HG03460 (cell line): Measurements from ENCODE around the gene DSG1.
"Not testable (repeated sequence)": the region's sequence is repeated elsewhere in the genome, so short reads cannot be mapped to it uniquely, and the experiment has no call there.

ENCODE experiments used
- ATAC-seq: cut with Tn5 transposase; IDR thresholded peaks from one replicate; pipeline ENCODE4 v1.9.1; 2021; ENCODE audit not compliant: unreplicated experiment

DSG1 gene

GRCh38 chr18:31317860-31318259 is at the start of gene DSG1:
TSS of gene DSG1 (plus strand) at chr18:31318160. CDS start at chr18:31318301, 141 bp downstream.
- no peak for ATAC-seq

DNA sequence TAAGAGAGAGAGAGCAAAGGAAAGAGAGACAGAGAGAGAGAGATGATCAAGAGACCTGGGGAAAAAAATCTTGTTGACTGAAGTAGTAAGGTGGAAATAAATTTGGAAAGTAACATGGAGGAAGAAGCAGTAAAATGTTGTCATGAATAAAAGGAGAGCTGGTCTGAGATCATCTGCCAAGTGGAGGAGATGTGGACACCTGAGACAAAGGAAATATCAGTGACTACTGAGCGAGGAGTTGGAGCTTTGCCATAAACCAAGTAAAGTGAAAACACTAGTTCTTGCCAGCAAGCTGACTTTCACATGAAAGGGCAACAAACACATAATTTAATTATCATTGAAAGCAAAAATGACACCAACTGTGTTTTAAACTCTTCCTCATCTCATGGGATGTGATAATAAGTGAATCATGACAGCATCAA is 49.0 kb upstream of the DSG1 start:
- no peak for ATAC-seq

DNA sequence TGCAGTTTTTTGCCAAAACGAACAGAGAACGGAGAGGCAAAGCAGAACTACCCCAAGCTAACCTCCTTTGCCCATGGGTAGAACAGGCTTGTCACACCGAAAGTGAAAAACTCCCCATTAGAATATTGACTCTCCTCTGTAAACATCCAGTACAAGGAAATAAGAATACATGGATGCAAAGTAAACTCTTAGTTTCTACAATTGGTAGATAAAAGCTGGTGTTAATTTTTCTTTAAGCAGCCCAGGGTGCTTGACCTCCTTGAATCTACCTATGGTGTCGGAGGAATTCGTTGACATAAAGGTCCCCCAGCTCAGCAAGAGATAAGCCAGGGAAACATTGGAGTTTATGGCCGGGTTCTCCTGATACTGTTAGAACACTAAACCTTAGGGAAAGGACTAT is 48.4 kb upstream of the DSG1 start:
- no peak for ATAC-seq

DNA sequence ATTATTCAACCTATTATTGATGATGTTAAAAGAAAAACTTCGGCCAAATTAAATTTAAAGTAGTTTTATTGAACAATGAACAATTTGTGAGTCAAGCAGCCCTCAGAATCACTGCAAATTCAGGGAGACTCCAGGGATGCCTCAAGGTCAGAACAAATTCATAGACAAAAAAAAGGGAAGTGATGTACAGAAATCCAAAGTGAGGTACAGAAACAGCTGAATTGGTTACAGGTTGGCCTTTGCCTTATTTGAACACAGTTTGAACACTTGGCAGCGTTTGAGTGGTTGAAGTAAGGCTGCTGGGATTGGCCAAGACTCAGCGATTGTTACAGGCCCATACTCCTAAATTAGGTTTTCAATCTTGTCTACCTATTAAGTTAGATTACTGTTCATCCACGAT is 47.4 kb upstream of the DSG1 start:
- no peak for ATAC-seq

- no peak for ATAC-seq
Observed at GRCh38 chr18:31273812-31274527, 44.0 kb upstream of the DSG1 start.

- ATAC-seq = no peak
Observed at GRCh38 chr18:31274931-31275330, 43.0 kb upstream of the DSG1 start.

GRCh38 chr18:31275722-31276463 is 42.1 kb upstream of the DSG1 start:
- ATAC-seq = no peak

GRCh38 chr18:31278609-31279071 is 39.3 kb upstream of the DSG1 start:
- no peak for ATAC-seq

DNA sequence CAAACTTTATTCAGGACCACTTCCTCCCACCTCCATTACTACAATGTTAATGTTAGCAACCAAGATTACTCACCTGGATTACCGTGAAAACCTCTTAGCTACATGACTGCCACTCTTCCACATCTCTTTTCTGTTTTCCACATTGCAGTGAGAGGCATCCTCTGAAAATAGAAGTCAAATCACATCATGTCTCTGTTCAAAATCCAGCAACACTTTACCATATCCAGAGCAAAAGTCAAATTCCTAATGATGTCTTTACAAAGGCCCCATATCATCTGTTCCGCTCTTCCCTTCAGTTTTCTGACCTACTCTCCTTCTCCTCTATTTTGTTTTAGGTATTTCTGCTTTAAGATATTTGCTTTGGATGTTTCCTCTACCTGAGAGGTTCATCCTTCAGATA is 37.5 kb upstream of the DSG1 start:
- ATAC-seq = no peak

GRCh38 chr18:31281437-31281836 is 36.5 kb upstream of the DSG1 start:
- ATAC-seq = no peak

DNA sequence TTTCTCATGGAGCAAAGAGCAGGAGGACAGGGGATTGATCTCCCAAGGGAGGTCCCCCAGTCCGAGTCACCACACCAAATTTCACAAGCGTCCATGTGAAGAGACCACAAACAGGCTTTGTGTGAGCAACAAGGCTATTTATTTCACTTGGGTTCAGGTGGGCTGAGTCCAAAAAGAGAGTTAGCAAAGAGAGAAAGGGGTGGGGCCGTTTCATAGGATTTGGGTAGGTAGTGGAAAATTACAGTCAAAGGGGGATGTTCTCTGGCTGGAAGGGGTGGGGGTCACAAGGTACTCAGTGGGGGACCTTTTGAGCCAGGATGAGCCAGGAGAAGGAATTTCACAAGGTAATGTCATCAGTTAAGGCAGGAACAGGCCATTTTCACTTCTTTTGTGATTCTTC is 28.5 kb upstream of the DSG1 start:
- not testable (repeated sequence) for ATAC-seq

DNA sequence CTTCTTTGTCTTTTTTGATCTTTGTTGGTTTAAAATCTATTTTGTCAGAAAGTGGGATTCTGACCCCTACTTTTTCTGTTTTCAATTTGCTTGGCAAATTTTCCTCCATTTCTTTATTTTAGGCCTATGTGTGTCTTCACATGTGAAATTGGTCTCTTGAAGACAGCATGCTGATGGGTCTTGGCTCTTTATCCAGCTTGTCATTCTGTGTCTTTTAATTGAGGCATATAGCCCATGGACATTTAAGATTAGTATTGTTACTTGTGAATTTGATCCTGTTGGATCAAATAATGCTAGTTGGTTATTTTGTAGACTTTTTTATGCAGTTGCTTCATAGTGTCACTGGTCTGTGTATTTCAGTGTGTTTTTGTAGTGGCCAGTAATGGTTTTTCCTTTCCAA is 26.3 kb upstream of the DSG1 start:
- ATAC-seq = no peak

GRCh38 chr18:31294199-31294747 is 23.7 kb upstream of the DSG1 start:
- ATAC-seq = no peak

GRCh38 chr18:31297248-31297647 is 20.7 kb upstream of the DSG1 start:
- no peak for ATAC-seq

DNA sequence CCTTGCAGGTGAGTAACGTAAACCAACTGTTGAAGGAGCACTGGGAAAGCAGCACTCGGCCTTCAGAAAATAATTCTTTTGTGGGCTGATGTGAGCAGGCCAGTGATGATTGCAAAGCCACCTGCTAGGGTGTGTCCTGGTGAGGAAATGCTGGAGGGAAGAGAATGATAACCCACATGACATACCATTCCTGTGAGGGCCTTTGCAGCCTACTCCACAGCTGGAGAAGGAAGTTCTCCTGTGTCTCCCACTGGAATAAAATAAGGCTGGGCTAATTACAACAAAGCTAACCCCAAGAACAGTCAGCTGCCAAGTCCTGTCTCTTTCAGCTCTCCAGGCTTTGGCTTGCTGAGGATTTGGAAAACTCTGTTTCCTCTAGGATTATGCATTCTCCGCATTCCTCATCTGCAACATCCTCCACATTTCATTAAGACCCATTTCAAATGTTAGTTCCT is 16.7 kb upstream of the DSG1 start:
- ATAC-seq = no peak

- ATAC-seq = no peak
Observed at GRCh38 chr18:31302991-31303390, 15.0 kb upstream of the DSG1 start.

DNA sequence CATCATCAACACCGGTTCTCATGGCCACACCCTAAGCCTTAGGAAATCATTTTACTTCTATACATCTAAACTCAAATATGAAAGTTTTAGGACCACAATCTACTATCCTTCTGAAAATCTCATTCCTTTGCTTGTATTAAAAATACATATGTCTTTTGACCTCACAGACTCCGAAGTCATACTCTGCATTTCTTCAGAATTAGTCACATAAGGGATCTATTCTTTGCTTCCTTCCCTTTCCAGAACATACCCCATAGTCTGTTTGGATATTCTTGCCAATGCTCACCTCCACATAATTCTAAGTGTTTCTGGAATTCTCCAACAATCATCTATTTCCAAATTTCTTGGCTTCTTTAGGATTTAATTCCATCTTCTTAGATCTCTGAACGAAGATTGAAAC is 14.2 kb upstream of the DSG1 start:
- ATAC-seq = no peak

GRCh38 chr18:31309115-31309514 is 8.8 kb upstream of the DSG1 start:
- ATAC-seq = no peak

GRCh38 chr18:31316974-31317373 is 986 bp upstream of the DSG1 start:
- ATAC-seq = no peak

DNA sequence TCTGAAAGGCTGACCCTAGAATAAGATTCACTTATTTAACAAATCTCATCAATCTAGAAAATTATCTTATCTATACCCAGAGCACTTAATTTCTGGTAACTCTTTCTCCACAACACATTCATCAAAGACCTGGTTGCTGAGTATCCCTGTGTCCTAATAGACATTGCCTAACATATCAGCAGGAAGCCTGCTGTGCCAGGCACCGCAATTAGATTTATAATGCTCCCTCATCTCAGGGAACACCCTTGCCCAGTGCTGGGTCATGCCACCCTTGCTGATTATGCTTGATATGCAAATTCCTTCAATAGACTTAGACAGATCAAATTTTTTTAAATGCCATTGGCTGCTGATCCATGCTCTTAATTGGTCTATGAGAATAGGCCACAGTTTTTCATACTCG is 3.8 kb downstream of the DSG1 start:
- ATAC-seq = no peak

DNA sequence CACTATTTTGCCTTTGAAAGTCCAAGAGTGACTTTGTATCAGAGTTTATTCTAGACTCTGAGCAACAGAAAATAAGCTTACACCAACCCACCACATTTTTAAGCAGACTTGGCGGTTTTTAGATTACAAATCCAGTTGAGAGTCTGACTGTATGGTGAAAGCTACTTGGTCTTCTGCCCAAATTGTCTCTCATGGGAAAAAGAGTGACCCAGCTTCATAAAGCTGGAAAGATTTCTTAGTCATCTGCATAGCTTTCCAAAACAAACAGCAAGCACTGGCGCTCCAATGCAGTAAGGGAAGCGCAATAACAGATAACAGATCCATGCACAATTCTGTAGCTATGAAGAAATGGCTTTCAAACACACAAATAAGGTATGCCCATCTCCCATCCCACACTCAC is 7.1 kb downstream of the DSG1 start:
- ATAC-seq = no peak

- no peak for ATAC-seq
Observed at GRCh38 chr18:31329787-31330438, 12.0 kb downstream of the DSG1 start.
